Measurements from ENCODE around the gene CLCN1.

Gene CLCN1

GRCh38 chr7:143382791-143383641 lies 67.1 kb downstream of the CLCN1 start:
- peaks cover 12% of the 10 kb centered on the region for H3K36me3 ChIP-seq (ENCODE audit: control insufficient read depth, insufficient read depth, low read length)
- H3K4me3 ChIP-seq (ENCODE audit: insufficient read depth, low read depth, low read length, poor library complexity, severe bottlenecking): peak overlapping the region; percentile 100
- H3K27me3 ChIP-seq (replicated peaks; ENCODE audit: control insufficient read depth, insufficient read depth, low read length, poor library complexity, severe bottlenecking): no peaks in the 10 kb centered on the region
- H3K4me1 ChIP-seq (ENCODE audit: control insufficient read depth, insufficient read depth, low read length, poor library complexity, severe bottlenecking): peaks cover 51% of the 10 kb centered on the region
- H3K27ac ChIP-seq (ENCODE audit: insufficient read depth, low read length, poor library complexity, severe bottlenecking): peak overlapping the region; percentile 98
- no peak for DNase-seq
- no peaks in the 10 kb centered on the region for H3K9me3 ChIP-seq (ENCODE audit: control insufficient read depth, low read length)

- H3K9me3 ChIP-seq (ENCODE audit: control insufficient read depth, low read length): no peaks in the 10 kb centered on the region
- H3K27me3 ChIP-seq (replicated peaks; ENCODE audit: control insufficient read depth, insufficient read depth, low read length, poor library complexity, severe bottlenecking): no peaks in the 10 kb centered on the region
- peaks cover 18% of the 10 kb centered on the region for H3K36me3 ChIP-seq (ENCODE audit: control insufficient read depth, insufficient read depth, low read length)
- DNase-seq: no peak
- H3K4me3 ChIP-seq (ENCODE audit: insufficient read depth, low read depth, low read length, poor library complexity, severe bottlenecking): no peak overlapping the region
- H3K4me1 ChIP-seq (ENCODE audit: control insufficient read depth, insufficient read depth, low read length, poor library complexity, severe bottlenecking): peaks cover 51% of the 10 kb centered on the region
- peak overlapping the region; percentile 22 for H3K27ac ChIP-seq (ENCODE audit: insufficient read depth, low read length, poor library complexity, severe bottlenecking)
These were observed 67.7 kb downstream of the CLCN1 start for GRCh38 chr7:143383642-143383957.

- Histone ChIP-seq H3K4me1 (ENCODE audit: control insufficient read depth, insufficient read depth, low read length, poor library complexity, severe bottlenecking) (peaks cover 48% of the 10 kb centered on the region), H3K9me3 (ENCODE audit: control insufficient read depth, low read length) (no peaks in the 10 kb centered on the region), H3K27ac (ENCODE audit: insufficient read depth, low read length, poor library complexity, severe bottlenecking) (peak overlapping the region; percentile 22), H3K27me3 (replicated peaks; ENCODE audit: control insufficient read depth, insufficient read depth, low read length, poor library complexity, severe bottlenecking) (no peaks in the 10 kb centered on the region), H3K4me3 (ENCODE audit: insufficient read depth, low read depth, low read length, poor library complexity, severe bottlenecking) (no peak overlapping the region), H3K36me3 (ENCODE audit: control insufficient read depth, insufficient read depth, low read length) (peaks cover 23% of the 10 kb centered on the region)
- DNase-seq: no peak
These were observed 68.2 kb downstream of the CLCN1 start for GRCh38 chr7:143384148-143384547.

GRCh38 chr7:143384661-143385631 lies 69.0 kb downstream of the CLCN1 start:
- Histone ChIP-seq H3K27ac (ENCODE audit: insufficient read depth, low read length, poor library complexity, severe bottlenecking) (no peak overlapping the region), H3K27me3 (replicated peaks; ENCODE audit: control insufficient read depth, insufficient read depth, low read length, poor library complexity, severe bottlenecking) (no peaks in the 10 kb centered on the region), H3K36me3 (ENCODE audit: control insufficient read depth, insufficient read depth, low read length) (peaks cover 31% of the 10 kb centered on the region), H3K4me1 (ENCODE audit: control insufficient read depth, insufficient read depth, low read length, poor library complexity, severe bottlenecking) (peaks cover 40% of the 10 kb centered on the region), H3K9me3 (ENCODE audit: control insufficient read depth, low read length) (no peaks in the 10 kb centered on the region), H3K4me3 (ENCODE audit: insufficient read depth, low read depth, low read length, poor library complexity, severe bottlenecking) (no peak overlapping the region)
- no peak for DNase-seq

DNA sequence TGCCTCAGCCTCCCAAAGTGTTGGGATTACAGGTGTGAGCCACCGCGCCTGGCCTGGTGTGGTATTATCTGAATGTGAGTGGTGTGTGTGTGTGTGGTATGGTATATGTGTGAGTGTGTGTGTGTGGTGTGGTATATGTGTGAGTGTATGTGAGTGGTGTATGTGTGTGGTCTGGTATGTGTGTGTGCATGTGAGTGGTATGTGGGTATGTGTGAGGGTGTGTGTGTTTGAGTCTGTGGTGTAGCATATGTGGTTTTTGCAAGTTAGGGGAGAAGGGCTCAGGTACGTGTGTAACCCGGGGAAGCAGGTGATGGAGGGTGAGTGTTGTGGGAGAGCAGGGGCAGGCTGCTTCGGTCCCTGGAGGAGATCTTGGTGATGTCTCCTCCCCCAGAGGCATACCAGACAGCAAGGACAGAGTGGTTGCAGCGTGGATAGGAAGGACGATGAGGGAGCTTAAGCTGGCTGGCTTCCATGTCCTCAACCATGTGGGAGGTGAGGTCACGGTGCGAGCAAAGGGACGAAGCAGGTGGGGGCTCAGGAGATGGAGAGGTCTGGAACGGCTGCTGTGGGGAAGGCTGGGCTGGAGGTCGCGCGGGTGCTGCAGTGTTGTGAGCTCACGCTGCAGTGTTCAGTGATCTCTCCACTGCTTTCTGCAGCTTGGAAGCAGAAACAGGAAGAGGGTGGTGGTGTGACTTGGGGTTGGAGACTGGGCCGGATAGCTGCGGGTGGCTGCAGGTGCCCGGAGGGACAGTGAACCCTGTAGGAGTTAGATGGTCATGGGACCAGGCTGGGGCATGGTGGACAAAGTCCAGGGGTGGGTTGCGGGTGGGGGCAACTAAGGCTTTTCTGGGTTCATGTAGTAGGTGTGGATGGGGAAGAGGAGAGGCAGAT lies 70.2 kb downstream of the CLCN1 start:
- peak overlapping the region; percentile 40 for H3K27ac ChIP-seq (ENCODE audit: insufficient read depth, low read length, poor library complexity, severe bottlenecking)
- peaks cover 42% of the 10 kb centered on the region for H3K36me3 ChIP-seq (ENCODE audit: control insufficient read depth, insufficient read depth, low read length)
- H3K9me3 ChIP-seq (ENCODE audit: control insufficient read depth, low read length): no peaks in the 10 kb centered on the region
- no peaks in the 10 kb centered on the region for H3K27me3 ChIP-seq (replicated peaks; ENCODE audit: control insufficient read depth, insufficient read depth, low read length, poor library complexity, severe bottlenecking)
- H3K4me1 ChIP-seq (ENCODE audit: control insufficient read depth, insufficient read depth, low read length, poor library complexity, severe bottlenecking): peaks cover 40% of the 10 kb centered on the region
- peak in 2 of 3 donors; percentile 18 to 24 for DNase-seq
- peak overlapping the region; percentile 5 for H3K4me3 ChIP-seq (ENCODE audit: insufficient read depth, low read depth, low read length, poor library complexity, severe bottlenecking)

DNA sequence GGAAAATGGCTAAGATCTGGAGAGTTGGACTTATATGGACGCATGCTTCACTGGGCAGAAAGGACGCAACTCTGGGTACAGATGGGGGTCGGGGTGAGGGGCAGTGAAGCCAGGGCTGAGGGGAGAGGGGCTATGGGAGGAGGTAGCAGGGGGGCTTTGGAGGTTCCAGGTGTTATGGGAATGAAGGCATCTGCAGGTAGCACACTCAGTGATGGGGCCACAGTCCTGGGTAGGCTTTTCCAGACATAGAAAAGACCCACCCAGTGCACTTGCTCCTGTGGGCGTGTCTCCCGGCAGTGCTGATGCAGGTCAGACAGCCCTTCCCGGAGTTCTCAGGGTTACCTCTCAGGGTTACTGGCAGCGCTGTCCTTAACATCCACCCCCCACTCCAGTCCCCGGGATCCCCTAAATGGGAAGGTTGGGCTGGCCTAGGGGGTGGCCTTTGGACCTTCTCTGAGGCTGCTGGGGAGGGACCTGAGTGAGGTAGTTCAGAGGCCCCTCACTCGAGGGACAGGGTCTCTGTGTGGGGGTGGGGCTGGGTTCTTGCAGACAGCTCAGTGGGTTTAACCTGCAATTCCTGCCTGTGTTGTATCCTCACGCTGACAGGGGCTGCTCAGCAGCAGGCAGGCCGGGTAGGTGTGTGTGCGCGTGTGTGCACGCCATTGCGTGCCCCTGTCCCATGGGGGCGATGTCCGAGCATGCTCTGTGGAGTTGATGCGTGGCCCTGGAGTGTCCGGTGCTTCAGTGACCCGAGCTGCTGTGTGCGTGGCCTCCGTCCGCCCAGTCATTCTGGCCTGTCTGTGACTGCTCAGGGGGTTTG lies 71.5 kb downstream of the CLCN1 start:
- peak overlapping the region; percentile 11 for H3K27ac ChIP-seq (ENCODE audit: insufficient read depth, low read length, poor library complexity, severe bottlenecking)
- no peaks in the 10 kb centered on the region for H3K27me3 ChIP-seq (replicated peaks; ENCODE audit: control insufficient read depth, insufficient read depth, low read length, poor library complexity, severe bottlenecking)
- peaks cover 54% of the 10 kb centered on the region for H3K36me3 ChIP-seq (ENCODE audit: control insufficient read depth, insufficient read depth, low read length)
- H3K4me1 ChIP-seq (ENCODE audit: control insufficient read depth, insufficient read depth, low read length, poor library complexity, severe bottlenecking): peaks cover 37% of the 10 kb centered on the region
- no peaks in the 10 kb centered on the region for H3K9me3 ChIP-seq (ENCODE audit: control insufficient read depth, low read length)
- DNase-seq: no peak
- no peak overlapping the region for H3K4me3 ChIP-seq (ENCODE audit: insufficient read depth, low read depth, low read length, poor library complexity, severe bottlenecking)

GRCh38 chr7:143388051-143388450 lies 72.1 kb downstream of the CLCN1 start:
- Histone ChIP-seq H3K27ac (ENCODE audit: insufficient read depth, low read length, poor library complexity, severe bottlenecking) (peak overlapping the region; percentile 11), H3K4me1 (ENCODE audit: control insufficient read depth, insufficient read depth, low read length, poor library complexity, severe bottlenecking) (peaks cover 33% of the 10 kb centered on the region), H3K9me3 (ENCODE audit: control insufficient read depth, low read length) (no peaks in the 10 kb centered on the region), H3K36me3 (ENCODE audit: control insufficient read depth, insufficient read depth, low read length) (peaks cover 59% of the 10 kb centered on the region), H3K4me3 (ENCODE audit: insufficient read depth, low read depth, low read length, poor library complexity, severe bottlenecking) (no peak overlapping the region), H3K27me3 (replicated peaks; ENCODE audit: control insufficient read depth, insufficient read depth, low read length, poor library complexity, severe bottlenecking) (no peaks in the 10 kb centered on the region)
- DNase-seq: no peak

DNA sequence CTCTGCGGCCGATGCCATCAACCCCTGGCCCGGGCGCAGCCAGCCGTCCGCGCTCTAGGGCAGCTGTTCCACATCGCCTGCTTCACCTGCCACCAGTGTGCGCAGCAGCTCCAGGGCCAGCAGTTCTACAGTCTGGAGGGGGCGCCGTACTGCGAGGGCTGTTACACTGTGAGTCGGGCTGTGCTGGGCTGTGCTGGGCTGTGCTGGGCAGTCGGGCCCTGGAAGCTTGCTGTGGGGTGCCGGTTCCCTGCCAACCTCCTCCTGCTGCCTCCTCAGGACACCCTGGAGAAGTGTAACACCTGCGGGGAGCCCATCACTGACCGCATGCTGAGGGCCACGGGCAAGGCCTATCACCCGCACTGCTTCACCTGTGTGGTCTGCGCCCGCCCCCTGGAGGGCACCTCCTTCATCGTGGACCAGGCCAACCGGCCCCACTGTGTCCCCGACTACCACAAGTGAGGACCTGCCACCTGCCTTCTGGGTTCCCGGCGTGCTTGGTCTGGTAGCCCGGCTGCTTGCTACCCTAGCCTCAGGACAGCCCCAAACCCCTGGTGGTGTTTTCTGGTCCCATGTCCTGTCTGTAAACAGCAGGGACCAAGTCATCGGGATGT lies 72.7 kb downstream of the CLCN1 start:
- Histone ChIP-seq H3K4me3 (ENCODE audit: insufficient read depth, low read depth, low read length, poor library complexity, severe bottlenecking) (no peak overlapping the region), H3K9me3 (ENCODE audit: control insufficient read depth, low read length) (no peaks in the 10 kb centered on the region), H3K27me3 (replicated peaks; ENCODE audit: control insufficient read depth, insufficient read depth, low read length, poor library complexity, severe bottlenecking) (no peaks in the 10 kb centered on the region), H3K36me3 (ENCODE audit: control insufficient read depth, insufficient read depth, low read length) (peaks cover 63% of the 10 kb centered on the region), H3K4me1 (ENCODE audit: control insufficient read depth, insufficient read depth, low read length, poor library complexity, severe bottlenecking) (peaks cover 33% of the 10 kb centered on the region), H3K27ac (ENCODE audit: insufficient read depth, low read length, poor library complexity, severe bottlenecking) (no peak overlapping the region)
- no peak for DNase-seq

Measured in effector memory CD4-positive, alpha-beta T cell (primary cell).